Myocyte (in vitro differentiated cells): ENCODE results near the gene BAIAP2. TPM values are rescaled to one million over a fixed set of nuclear protein-coding genes. Genes with fewer than 3 reads are reported as not detected.
A peak's percentile ranks its signal among the peaks of the same experiment; 100 is the strongest.
"Not testable (repeated sequence)": the region's sequence is repeated elsewhere in the genome, so short reads cannot be mapped to it uniquely, and the experiment has no call there.

Experiments
- DNase-seq: peaks from one replicate; pipeline ENCODE4 v3.0.0-alpha.2; 2012; ENCODE audit warnings: low read depth
- total RNA-seq: library from RNA; depleted of rRNA; stranded (reverse); fragments of >200 nt; gene quantifications from 2 replicates; pipeline ENCODE4 v1.2.3, GENCODE V29; 2014

Gene BAIAP2
- total RNA-seq, 1 donor from 2014 or later: 27.4 TPM

DNA sequence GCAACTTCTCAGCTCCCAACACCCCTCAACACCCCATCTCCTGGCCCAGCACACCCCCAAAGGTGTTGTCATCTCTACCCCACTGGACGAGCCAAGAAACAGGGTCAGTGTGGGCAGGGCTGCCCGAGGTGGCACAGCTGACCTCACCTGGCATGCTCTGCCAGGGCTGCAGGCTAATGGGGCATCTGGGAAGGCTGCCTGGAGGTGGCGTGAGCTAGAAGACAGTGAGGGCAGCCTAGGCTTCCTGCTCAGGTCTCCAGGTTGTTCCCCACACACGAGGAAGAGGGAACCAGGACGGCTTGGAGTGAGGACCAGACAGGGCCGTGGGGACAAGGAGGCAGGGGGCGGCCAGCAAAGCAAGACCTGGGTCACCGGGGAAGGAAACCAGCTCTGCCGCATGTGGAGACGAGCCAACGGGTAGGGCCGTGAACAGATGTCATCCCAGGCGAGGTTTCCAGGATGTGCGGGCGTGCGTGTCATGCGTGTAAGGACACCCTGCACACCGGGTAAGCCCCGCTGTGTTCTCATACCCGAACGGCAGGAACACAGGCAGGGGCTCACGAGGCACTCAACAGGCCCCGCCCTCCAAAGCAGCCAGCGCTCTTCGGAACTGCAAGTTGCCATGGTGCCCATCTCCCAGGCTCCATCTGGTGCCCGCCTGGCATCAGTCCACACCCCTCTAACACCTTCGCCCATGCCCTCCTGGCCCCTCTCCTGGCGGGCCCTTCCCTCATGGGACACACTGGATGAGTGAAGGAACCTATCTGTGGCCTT lies 100.7 kb downstream of the BAIAP2 start:
- no peak for DNase-seq

DNA sequence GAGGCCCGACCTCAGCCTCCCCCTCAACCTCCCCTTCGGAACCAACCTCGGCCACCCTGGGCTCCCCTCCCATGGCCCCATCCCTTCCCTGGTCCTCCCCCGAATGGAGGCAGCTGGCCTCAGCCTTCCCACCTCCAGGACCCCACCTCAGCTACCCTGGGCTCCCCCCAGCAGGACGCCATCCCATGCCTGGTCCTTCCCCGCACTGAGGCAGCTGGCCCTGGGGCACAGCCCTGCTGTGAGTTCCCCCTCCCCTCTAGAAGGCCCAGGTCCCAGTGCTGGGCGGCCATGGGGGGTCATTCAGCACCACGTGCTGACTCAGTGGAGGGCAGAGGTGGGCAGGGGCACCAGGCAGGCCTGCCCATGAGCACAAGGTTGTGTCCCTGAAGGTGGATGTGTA lies 101.4 kb downstream of the BAIAP2 start:
- DNase-seq: no peak

DNA sequence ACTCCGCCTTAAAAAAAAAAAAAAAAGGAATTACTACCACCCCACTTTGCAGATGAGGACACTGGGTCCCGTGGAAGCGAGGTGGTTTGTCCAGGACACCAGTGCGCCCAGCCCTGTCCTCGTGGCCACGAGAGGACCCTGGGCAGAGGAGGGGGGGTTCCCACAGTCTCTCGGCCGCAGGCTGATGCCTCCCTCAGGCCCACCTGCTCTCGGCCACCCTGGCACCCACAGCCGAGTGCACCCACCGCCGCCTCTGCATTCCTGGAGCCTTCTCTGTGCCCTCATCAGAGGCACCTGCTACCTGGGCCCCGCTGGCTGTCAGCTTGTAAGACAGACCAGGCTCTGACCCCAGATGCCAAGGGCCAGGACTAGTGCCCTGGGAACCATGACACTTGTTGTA lies 102.3 kb downstream of the BAIAP2 start:
- no peak for DNase-seq

DNA sequence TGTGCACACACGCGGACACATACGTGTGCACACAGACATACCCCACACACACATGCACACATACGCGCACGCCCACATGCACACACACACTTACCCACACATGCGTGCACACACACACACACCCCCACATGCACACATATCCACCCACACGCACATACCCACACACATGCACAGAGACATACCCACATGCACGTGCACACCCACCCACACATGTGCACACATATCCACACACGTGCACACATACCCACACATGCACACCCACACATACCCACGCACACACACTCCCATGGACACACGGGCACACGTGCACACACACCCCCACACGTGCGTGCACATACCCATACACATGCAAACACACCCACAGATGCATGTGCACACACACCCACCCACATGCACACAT lies 103.1 kb downstream of the BAIAP2 start:
- DNase-seq: no peak

DNA sequence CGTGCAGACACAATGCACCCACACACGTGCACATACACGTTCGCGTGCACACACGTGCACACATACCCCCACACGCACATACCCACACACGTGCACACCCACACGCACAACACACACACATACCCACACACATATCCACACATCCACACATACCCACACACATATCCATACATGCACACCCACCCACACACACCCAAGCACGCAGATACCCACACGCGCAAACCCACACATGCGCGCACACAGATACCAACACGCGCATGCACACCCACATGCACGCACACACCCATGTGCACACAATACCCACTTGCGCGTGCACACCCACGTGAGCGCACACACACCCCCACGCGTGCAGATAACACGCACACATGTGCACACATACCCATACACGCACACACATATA lies 103.5 kb downstream of the BAIAP2 start:
- no peak for DNase-seq

DNA sequence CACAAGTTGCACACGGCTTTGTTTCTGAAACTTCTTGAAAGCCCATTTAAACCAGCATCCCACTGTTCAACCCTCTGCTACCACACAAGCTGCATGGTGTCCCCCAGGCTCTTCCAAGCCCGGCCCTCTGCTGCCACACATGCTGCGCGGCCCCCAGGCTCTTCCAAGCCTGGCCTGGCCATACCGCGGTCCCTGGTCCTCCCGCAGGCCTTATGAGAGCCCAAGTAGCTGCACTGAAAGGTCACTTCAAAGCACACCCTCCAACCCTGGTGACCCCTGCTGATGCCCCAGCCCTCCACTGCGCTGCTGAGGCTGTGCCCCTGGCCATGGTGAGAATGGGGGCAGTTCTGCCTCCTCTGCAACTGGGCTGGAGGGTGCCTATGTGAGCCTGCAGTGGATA lies 104.5 kb downstream of the BAIAP2 start:
- no peak for DNase-seq

DNA sequence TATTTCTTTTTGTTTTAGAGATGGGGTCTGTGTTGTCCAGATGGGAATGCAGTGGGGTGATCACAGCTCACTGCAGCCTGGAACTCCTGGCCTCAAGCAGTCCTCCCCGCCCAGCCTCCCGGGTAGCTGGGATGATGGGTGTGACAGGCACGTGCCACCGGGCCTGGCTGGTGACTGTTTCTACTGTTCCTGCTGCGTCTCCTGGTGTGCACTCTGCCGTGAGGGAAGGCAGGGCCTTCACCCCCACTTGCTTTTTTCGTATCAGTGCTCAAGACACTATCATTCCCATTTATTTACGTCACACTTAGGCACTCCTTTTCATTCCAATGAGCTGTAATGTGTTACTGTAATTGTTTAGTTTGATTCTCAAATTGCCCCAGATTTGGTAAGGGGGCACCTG lies 105.1 kb downstream of the BAIAP2 start:
- DNase-seq: no peak

DNA sequence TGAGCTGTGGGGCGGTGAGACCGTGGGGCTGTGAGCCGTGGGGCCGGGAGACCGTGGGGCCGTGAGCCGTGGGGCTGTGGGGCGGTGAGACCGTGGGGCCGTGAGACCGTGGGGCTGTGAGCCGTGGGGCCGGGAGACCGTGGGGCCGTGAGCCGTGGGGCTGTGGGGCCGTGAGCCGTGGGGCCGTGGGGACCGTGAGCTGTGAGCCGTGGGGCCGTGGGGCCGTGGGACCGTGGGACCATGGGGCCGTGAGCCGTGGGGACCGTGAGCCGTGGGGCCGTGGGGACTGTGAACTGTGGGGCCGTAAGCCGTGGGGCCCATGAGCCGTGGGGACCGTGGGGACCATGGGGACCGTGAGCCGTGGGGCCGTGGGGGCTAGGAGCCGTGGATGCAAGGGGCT lies 105.7 kb downstream of the BAIAP2 start:
- no peak for DNase-seq

DNA sequence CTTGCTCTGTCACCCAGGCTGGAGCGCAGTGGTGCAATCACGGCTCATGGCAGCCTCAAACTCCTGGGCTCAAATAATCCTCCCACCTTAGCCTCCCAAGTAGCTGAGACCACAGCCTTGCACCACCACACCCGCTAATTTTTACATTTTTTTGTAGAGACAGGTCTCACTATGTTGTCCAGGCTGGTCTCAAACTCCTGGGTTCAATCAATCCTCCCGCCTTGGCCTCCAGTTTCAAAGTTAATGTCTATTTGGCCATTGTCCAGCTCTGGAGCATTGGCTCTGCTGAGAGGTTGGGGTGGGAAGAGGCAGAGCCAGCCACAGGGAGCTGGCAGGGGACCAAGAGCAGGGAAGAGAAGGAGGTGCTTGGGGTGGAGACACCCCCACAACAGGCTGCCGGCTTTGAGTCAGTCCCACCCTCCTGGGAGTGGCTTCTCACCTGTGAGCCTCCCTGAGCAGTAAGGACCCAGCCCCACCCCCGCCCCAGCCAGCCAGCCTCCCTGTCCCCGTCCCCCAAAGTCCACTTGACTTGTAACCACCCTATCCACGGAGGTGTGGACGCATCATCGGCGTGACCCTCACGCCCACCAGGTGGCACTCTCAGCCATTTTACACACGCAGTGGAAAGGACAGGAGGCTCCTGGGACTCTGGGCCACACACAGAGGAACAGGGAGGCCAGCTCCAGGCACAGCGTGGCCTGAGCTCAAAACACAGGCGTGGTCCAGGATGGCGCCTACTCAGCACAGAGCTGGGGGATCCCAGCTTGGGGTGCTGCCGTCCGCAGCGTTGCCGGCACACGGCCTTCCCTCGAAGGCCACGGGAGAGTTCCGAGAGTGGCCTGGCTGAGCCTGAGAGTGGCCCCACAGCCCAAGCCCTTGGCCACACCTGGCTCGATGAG lies 107.6 kb downstream of the BAIAP2 start:
- DNase-seq: peak; percentile 83

DNA sequence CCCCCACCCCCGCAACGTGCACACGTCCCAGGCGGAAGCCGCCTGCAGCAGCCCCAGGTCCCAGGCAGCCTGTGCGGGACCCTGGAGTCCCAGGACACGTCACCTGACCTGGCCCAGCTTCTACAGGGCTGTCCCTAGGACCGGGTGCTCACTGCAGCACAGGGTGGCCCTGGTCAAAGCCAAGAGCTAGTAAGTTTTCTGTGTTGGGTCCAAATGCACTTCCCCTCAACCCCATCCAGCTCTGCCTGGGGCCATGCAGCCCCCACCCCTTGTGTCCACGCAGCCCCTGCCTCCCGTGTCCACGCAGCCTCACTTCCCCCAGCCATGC lies 108.2 kb downstream of the BAIAP2 start:
- DNase-seq: no peak

DNA sequence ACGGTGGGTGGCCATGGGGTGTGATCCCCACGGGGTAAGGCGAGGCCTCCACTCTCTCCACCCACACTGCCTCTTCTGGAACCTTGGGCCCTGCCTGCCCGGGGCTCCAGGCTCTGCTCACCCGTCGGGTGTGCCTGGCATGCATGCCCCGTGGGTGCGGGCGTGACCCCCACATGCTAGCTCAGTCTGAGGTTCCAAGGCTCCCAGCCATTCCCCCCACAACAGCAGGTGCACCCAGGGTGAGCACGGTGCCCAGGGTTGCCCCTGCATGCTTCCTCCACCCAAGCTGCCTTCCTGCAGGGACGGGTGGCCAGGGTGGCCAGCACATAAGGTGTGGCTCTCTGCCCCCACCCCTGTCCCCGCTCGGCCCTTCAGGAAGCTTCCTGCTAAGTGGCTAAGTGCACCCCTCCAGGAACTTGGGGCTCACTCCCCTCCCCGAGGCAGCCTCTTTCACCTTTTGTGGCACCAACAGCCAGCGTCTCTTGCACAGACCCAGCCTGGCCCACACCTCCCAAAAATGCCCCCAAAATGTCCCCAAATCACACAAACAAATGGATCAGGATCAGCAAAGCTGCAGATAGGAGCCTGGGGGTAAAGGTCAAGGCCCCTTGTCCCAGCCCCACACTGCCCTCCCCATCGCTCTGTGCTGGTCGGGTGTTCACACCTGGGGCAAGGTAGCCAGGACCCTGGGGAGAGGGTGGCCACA lies 108.9 kb downstream of the BAIAP2 start:
- DNase-seq: peak; percentile 58

DNA sequence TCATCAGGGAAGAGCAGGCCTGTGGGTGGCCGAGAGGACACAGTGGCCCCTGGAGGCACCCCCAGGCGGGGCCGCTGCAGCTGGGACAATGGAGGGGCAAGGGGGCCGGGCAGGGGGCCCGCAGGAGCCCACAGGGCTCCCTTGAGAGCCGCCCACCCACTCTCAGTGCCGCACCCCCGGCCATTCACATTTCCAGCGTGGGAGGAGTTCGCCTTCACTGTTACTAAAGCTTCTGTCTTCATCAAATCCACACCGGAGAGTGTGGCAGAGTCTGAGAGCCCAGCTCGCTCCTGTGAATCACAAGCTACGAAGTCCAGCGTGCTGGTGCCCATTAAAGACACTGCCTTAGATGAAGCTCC lies 109.5 kb downstream of the BAIAP2 start:
- DNase-seq: no peak

DNA sequence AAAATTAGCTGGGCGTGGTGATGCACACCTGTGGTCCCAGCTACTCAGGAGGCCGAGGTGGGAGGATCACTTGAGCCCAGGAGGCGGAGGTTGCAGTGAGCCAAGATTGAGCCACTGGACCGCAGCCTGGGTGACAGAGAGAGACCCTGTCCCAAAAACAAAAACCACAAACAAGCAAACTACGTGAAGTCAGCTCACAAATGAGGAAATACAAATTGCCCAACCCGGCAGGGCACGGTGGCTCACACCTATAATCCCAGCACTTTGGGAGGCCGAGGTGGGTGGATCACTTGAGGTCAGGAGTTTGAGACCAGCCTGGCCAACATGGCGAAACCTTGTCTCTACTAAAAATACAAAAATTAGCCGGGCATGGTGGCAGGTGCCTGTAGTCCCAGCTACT lies 111.3 kb downstream of the BAIAP2 start:
- DNase-seq: not testable (repeated sequence)

DNA sequence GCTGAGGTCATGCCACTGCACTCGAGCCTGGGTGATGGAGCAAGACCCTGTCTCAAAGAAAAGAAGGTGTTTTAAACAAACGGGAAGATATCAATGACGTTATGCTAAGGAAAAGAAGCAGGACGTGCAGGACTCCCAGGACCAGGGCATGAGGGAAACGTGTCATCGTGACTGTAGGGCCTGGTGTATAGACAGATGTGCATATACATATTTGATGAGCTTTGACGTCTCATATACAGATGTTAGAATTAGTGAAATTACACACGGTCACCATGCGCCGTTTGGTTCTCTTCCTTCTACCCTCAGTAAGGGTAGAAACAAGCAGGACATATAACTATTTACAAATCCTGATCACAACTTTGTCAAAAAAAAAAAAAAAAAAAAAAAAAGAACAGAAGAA lies 112.8 kb downstream of the BAIAP2 start:
- DNase-seq: no peak

DNA sequence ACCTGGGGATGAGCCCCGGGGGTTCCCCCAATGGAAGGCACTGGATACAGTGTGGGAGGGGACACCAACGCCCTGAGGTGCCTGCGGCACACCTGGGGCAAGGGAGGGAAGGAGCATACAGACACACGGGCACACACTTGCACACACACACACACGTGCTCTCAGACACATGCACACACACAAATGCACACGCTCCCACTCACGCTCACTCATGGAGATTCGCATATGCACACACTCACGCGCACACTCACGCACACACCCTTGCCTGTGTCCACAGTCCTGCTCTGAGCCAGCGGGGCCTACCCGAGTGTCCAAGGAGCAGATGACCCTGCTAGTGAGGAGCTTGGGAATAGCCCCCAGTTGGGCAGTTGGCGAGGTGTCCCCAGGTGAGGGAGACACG lies 113.6 kb downstream of the BAIAP2 start:
- DNase-seq: no peak

DNA sequence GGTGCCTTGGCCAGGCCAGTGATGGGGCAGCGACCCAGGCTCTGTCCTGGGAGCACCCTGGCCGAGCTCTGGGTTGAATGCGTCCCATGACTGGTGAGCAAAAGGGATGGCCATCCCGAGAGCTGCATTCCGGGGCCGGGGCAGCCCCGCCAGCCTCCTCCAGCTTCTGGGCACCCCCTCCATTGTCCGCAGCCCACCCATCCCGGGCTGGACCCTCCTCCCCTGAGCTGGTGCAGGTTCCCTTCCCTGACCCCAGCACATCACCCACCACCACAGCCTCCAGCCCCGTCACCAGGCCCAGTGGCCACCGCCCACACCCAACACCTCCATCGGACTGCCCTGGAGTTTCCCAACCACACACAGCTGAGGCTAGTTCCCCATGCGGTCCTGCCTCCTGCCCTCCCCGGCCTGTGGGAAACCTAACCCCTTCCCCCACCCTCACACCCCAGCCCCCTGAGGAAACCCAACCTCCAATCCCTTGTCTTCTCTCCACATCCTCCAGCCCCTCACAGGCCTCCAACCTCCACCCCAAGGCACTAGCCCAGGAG lies 114.1 kb downstream of the BAIAP2 start:
- no peak for DNase-seq

DNA sequence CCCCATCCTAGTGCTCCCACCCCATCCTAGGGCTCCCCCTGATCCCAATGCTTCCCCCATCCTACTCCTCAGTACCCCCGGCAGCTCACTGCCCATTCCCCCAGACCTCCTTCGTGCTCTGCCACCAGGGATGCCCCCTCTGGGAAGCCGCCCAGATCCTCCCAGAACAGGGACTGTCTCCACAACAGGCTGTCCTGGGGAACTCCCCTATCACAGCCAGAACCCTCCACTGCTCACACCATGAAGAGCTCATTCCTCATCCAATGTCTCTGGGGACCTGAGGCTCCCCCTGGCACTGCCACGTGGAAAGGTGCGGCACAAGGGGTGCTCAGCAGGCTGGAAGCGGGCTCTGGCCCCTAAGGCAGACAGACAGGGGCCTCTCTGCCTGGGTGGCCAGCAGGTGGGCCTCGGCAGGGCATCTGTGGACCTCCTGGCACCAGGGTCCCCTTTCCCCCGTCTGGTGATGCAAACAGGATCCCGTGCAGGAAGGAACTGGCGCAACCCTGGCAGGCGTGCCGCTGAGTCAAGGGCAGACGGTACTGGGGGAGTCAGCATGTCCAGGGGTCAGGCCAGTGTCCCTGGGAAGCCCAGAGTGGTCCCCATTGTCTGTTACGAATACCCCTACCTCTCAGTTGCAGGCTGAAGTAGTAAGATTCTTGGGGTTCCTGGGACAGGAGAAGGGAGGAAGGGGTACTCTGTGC lies 115.6 kb downstream of the BAIAP2 start:
- DNase-seq: no peak

DNA sequence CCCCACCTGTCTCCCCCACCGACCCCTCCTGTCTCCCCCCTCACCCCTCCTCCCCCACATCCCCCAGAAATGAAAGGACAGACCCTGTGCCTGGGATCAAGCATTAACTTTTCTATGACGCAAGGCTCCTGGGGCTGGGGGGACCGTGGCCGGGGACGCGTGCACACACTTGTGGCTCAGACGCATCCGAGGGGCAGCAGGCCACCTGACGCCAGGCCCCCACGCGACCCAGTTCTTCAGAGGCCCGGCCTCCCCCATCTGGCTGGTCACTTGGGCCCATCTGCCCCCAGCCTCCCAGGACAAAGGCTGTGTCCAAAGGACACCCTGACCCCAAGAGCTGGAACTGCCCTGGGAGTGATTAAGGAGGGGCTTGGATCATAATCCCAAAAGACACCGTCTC lies 116.3 kb downstream of the BAIAP2 start:
- DNase-seq: no peak

DNA sequence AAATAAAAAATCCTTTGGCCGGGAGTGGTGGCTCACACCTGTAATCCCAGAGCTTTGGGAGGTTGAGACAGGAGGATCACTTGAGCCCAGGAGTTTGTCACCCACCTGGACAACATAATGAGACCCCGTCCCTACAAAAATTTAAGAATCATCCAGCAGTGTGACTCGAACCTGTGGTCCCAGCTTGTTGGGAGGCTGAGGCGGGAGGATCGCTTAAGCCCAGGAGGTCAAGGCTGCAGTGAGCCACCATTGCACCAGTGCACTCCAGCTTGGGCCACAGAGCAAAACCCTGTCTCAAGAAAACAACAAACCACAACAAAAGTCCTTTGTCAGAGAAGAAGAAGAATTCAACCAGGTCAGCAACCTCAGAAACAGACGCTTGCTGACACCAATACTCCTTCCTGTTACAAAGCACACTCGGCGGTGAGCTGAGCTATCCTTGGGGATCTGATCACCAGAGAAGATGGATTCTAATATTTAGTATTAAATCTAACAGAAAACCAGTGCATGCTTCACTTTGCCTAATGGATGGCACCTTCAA lies 117.4 kb downstream of the BAIAP2 start:
- DNase-seq: no peak

DNA sequence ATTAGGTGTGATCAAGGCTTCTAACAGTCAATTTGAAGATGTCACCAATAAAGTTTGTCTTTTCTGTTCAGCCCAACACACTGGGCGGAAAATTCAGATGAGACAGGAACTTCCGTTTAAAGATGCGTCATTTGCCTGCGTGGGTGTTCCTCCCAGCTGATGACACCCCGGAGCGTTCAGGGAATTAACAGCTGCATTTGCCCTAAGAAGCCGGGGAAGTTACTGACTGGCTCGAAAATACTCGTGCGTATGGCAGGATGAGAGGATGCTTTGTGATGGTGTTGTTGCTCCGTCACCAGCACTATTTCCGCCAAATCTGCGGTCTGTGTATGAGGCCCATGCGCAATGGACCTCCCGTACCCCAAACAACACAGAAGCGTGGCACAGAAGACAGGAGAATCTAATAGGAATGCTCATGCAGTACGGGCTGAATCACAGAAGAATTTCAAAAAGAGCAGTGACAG lies 118.4 kb downstream of the BAIAP2 start:
- DNase-seq: peak; percentile 70

DNA sequence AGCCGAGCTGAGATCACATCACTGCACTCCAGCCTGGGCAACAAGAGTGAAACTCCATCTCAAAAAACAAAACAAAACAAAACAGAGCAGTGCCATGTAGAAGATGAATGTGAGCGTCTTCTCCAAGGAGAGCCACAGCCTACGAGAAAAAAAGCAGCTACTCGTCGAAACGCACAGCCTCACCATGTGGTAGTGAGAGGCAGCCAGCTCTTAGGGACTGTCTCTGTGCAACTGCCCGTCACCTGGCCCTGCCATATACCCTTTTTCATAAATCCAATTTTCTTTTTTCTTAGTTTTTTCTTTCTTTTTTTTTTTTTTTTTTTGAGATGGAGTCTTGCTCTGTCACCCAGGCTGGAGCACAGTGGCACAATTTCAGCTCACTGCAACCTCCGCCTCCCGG lies 119.1 kb downstream of the BAIAP2 start:
- not testable (repeated sequence) for DNase-seq
